HepG2 (cell line): Measurements from ENCODE around the gene HS3ST4. TPM values are rescaled to one million over a fixed set of nuclear protein-coding genes. Genes with fewer than 3 reads are reported as not detected.

Experiments
- ATAC-seq: fragments of 200-7000 bp; cut with Tn5 transposase; 3 replicates; pipeline ENCODE4 v1.9.1; 2020; ENCODE audit warnings: mild to moderate bottlenecking, moderate library complexity
- BruUV-seq: library from RNA; stranded (reverse); fragments of 400-500 nt; replicated peaks from 2 replicates; lab custom pipeline; 2021; lab: Mats Ljungman, UMichigan
- CTCF ChIA-PET: fragments of 300-600 bp; formaldehyde crosslinking; extraction: SDS; loops from one replicate; lab custom pipeline; 2021; ENCODE audit warnings: low total read pairs, inconsistent platforms, low intra/inter-chr PET ratio; lab: Yijun Ruan, JAX
- POLR2A ChIA-PET: fragments of 350-600 bp; sonication (Branson Sonifier 250); formaldehyde crosslinking; loops from one replicate; lab custom pipeline; 2020; ENCODE audit warnings: antibody characterized with exemption, inconsistent platforms; lab: Yijun Ruan, JAX
- DNase-seq: peaks from one replicate; pipeline ENCODE4 v3.0.0-alpha.2; 2015; ENCODE audit warnings: low spot score
- FAIRE-seq: peaks from 3 replicates; lab custom pipeline; 2011; peaks lifted over from hg19 to GRCh38; lab: Jason Lieb, UNC
- H2AFZ ChIP-seq: one replicate; pipeline ENCODE4 v1.6.1; 2011; ENCODE audit warnings: low read length, inconsistent platforms
- H3K27ac ChIP-seq: fragments of 300-600 bp; 3 replicates; pipeline ENCODE4 v1.8.0; 2011; ENCODE audit warnings: mixed run types, mild to moderate bottlenecking, mixed read lengths, low read length, inconsistent platforms; ENCODE audit not compliant: insufficient read depth; ENCODE audit errors: extremely low read length
- H3K27me3 ChIP-seq, 2 experiments: fragments of 200-600 bp in 1 of 2; 2 replicates in 1 of 2; 3 replicates in 1 of 2; pipeline versions ENCODE4 v1.6.0 to v1.8.0; 2011; ENCODE audit warnings: low read length in 2 of 2, mild to moderate bottlenecking in 2 of 2, moderate library complexity in 2 of 2, inconsistent platforms in 1 of 2; ENCODE audit not compliant: insufficient read depth in 2 of 2, control insufficient read depth in 1 of 2
- H3K36me3 ChIP-seq, 2 experiments: fragments of 200-600 bp in 1 of 2; replicated peaks in 1 of 2; 2 replicates in 1 of 2; 3 replicates in 1 of 2; pipeline versions ENCODE4 v1.5.1 to v1.8.0; 2011; ENCODE audit warnings: low read length in 2 of 2, inconsistent platforms in 1 of 2; ENCODE audit not compliant: insufficient read depth in 2 of 2, control insufficient read depth in 1 of 2
- H3K4me1 ChIP-seq: 2 replicates; pipeline ENCODE4 v1.5.1; 2012; ENCODE audit warnings: low read length, inconsistent platforms; ENCODE audit not compliant: insufficient read depth
- H3K4me2 ChIP-seq: 2 replicates; pipeline ENCODE4 v1.6.0; 2011; ENCODE audit warnings: low read depth, low read length, inconsistent platforms
- H3K4me3 ChIP-seq, 3 experiments: fragments of 200-600 bp in 1 of 3; sonication (generic), shearing (Covaris generic) in 1 of 3; replicated peaks in 1 of 3; 2 replicates each; pipeline ENCODE4 v1.5.1; 2011 to 2016; ENCODE audit warnings: low read length in 3 of 3, inconsistent platforms in 2 of 3, low read depth in 2 of 3, mild to moderate bottlenecking in 2 of 3, control low read depth in 1 of 3, mixed read lengths in 1 of 3; ENCODE audit not compliant: insufficient read depth in 1 of 3
- H3K79me2 ChIP-seq: one replicate; pipeline ENCODE4 v1.6.1; 2011; ENCODE audit warnings: low read length, inconsistent platforms; ENCODE audit not compliant: insufficient read depth
- H3K9ac ChIP-seq: 2 replicates; pipeline ENCODE4 v1.6.0; 2011; ENCODE audit warnings: mild to moderate bottlenecking, low read depth, low read length, inconsistent platforms; ENCODE audit not compliant: insufficient read depth
- H3K9me3 ChIP-seq: 2 replicates; pipeline ENCODE4 v1.5.1; 2012; ENCODE audit warnings: mild to moderate bottlenecking, low read length
- H4K20me1 ChIP-seq: 2 replicates; pipeline ENCODE4 v1.6.0; 2011; ENCODE audit warnings: inconsistent platforms, mild to moderate bottlenecking, low read length, moderate library complexity; ENCODE audit not compliant: insufficient read depth
- CBX5 ChIP-seq: sonication (generic); formaldehyde crosslinking; IDR thresholded peaks from 2 replicates; pipeline ENCODE4 v1.4.0; 2020; ENCODE audit warnings: missing genetic modification reagents, borderline replicate concordance
- KDM3A ChIP-seq: IDR thresholded peaks from 2 replicates; pipeline ENCODE4 v1.6.1; 2018; ENCODE audit warnings: low read depth, missing compliant biosample characterization
- MTF1 ChIP-seq: sonication (generic); formaldehyde crosslinking; IDR thresholded peaks from 2 replicates; pipeline ENCODE4 v1.5.0; 2020; ENCODE audit warnings: missing genetic modification reagents
- PLRG1 ChIP-seq: fragments of 450-650 bp; conservative IDR thresholded peaks from 2 replicates; pipeline ENCODE4 v1.6.1; 2016
- SMAD3 ChIP-seq: sonication (generic); formaldehyde crosslinking; IDR thresholded peaks from 2 replicates; pipeline ENCODE4 v1.4.0; 2020; ENCODE audit warnings: missing genetic modification reagents
- SRSF1 ChIP-seq: fragments of 200-400 bp; formaldehyde crosslinking; optimal IDR thresholded peaks from 2 replicates; pipeline ENCODE3; 2017; ENCODE audit warnings: mild to moderate bottlenecking, low read depth, low read length, moderate library complexity
- ZNF652 ChIP-seq: IDR thresholded peaks from 2 replicates; pipeline ENCODE4 v1.6.1; 2016; ENCODE audit warnings: low read depth, borderline replicate concordance
- ZNF788 ChIP-seq: sonication (generic); formaldehyde crosslinking; IDR thresholded peaks from 2 replicates; pipeline ENCODE4 v1.5.0; 2020; ENCODE audit warnings: mild to moderate bottlenecking, missing genetic modification reagents, borderline replicate concordance
- WGBS: methylation state at CpG from one replicate; pipeline ENCODE4 v1.1.6; 2017; ENCODE audit warnings: low lambda C conversion rate; 5-methylcytosine and 5-hydroxymethylcytosine counted together
- in situ Hi-C: cut with HindIII; loops from 2 replicates; pipeline ENCODE4 v1.10.0; 2017; ENCODE audit warnings: low pct_unique_long_range_greater_than_20kb; ENCODE audit not compliant: extremely low pct_ligation_motif_present
- intact Hi-C: fragments of 100-400 bp; cut with micrococcal nuclease; formaldehyde crosslinking; loops from one replicate; pipeline ENCODE4 v1.10.0; 2022; ENCODE audit not compliant: unreplicated experiment
- polyA plus RNA-seq, 8 experiments: library from polyadenylated mRNA; depleted of rRNA in 3 of 8; stranded (reverse) in 7 of 8; unstranded in 1 of 8; fragments of >200 nt; fragmentation: Illumina TruSeq in 4 of 8; extraction: Trizol in 4 of 8; gene quantifications; 2 replicates each; pipeline versions ENCODE4 v1.2.1 to v1.2.3, GENCODE V29; 2011 to 2016; ENCODE audit warnings: low read depth in 4 of 8, missing spikeins in 1 of 8, mixed read lengths in 1 of 8; ENCODE audit not compliant: insufficient read depth in 1 of 8
- total RNA-seq, 5 experiments: library from RNA; depleted of rRNA; stranded (reverse); fragments of >200 nt; fragmentation: Illumina TruSeq; extraction: Trizol; gene quantifications; 2 replicates each; pipeline ENCODE4 v1.2.3, GENCODE V29; 2016; ENCODE audit warnings: low read depth in 1 of 5
- TF ChIP-seq, protein P1 (sequence below): sonication (generic); formaldehyde crosslinking; IDR thresholded peaks from 2 replicates; pipeline ENCODE4 v1.5.1; 2020; ENCODE audit warnings: mild to moderate bottlenecking, missing genetic modification reagents
- TF ChIP-seq, protein P2 (sequence below), 2 experiments: fragments of 450-650 bp in 1 of 2; sonication (generic) in 1 of 2; formaldehyde crosslinking; IDR thresholded peaks; 2 replicates each; pipeline versions ENCODE4 v1.5.0 to v1.8.0; 2020 to 2022; ENCODE audit warnings: mild to moderate bottlenecking in 1 of 2, missing genetic modification reagents in 1 of 2
- TF ChIP-seq, protein P3 (sequence below): sonication (generic); formaldehyde crosslinking; IDR thresholded peaks from 2 replicates; pipeline ENCODE4 v1.5.1; 2020; ENCODE audit warnings: mild to moderate bottlenecking, missing genetic modification reagents, moderate library complexity
- TF ChIP-seq, protein P4 (sequence below): sonication (generic); formaldehyde crosslinking; IDR thresholded peaks from 2 replicates; pipeline ENCODE4 v1.5.1; 2020; ENCODE audit warnings: missing genetic modification reagents, mild to moderate bottlenecking, borderline replicate concordance

Gene HS3ST4
- total and polyA plus RNA-seq, 2 of the 13 experiments (the other 11 are each of a cell fraction or from before 2014, with no cell fraction given), result not detected

DNA sequence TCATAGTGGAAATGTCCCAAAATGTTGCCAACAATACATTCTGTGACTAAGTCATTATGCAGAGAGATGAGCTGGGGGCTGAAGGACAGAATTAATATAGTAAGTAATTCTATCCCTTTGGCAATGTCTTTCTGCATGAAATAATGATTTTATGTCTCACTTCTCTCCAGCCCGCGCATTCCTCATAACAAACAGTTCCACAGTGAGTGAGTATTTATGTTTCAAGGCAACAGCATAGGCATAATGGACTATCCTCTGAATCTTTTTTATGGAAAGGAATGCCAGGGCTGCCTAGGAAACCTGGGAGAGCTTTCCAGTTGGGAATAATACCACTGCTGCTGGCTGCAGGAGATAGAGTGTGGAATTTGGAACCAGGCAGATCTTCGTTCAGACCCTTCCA lies 477.7 kb downstream of the HS3ST4 start:
- ATAC-seq (no peak), DNase-seq (no peak), FAIRE-seq (no peak)
- intact Hi-C loops (no loop called here), in situ Hi-C loops (no loop called here)
- WGBS, result 77% methylated on average over 3 of the region's 3 CpGs
- H3K4me3 ChIP-seq, result no peak overlapping the region
- BruUV-seq, result no TSS peak
- no peaks in the 10 kb centered on the region for H3K36me3 ChIP-seq
- no peak overlapping the region for H3K27ac ChIP-seq
- TF ChIP-seq, protein P1, sequence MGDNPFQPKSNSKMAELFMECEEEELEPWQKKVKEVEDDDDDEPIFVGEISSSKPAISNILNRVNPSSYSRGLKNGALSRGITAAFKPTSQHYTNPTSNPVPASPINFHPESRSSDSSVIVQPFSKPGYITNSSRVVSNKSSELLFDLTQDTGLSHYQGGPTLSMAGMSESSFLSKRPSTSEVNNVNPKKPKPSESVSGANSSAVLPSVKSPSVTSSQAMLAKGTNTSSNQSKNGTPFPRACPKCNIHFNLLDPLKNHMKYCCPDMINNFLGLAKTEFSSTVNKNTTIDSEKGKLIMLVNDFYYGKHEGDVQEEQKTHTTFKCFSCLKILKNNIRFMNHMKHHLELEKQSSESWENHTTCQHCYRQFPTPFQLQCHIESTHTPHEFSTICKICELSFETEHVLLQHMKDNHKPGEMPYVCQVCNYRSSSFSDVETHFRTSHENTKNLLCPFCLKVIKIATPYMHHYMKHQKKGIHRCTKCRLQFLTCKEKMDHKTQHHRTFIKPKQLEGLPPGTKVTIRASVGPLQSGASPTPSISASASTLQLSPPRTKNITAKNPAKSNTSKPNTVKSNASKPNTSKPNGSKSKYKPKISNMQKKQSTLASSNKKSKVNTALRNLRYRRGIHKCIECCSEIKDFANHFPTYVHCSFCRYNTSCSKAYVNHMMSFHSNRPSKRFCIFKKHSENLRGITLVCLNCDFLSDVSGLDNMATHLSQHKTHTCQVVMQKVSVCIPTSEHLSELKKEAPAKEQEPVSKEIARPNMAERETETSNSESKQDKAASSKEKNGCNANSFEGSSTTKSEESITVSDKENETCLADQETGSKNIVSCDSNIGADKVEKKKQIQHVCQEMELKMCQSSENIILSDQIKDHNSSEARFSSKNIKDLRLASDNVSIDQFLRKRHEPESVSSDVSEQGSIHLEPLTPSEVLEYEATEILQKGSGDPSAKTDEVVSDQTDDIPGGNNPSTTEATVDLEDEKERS (CRISPR knock-in tag), result no peak
- peaks cover 43% of the 10 kb centered on the region for H3K9me3 ChIP-seq
- ChIA-PET CTCF (no interaction called here), POLR2A (no interaction called here)
- H3K9ac ChIP-seq, result no peak overlapping the region
- no peaks in the 10 kb centered on the region for H3K79me2 ChIP-seq
- H3K4me2 ChIP-seq, result no peak overlapping the region
- no peaks in the 10 kb centered on the region for H3K27me3 ChIP-seq
- H3K4me1 ChIP-seq, result no peaks in the 10 kb centered on the region
- no peak overlapping the region for H2AFZ ChIP-seq
- H4K20me1 ChIP-seq, result no peaks in the 10 kb centered on the region

DNA sequence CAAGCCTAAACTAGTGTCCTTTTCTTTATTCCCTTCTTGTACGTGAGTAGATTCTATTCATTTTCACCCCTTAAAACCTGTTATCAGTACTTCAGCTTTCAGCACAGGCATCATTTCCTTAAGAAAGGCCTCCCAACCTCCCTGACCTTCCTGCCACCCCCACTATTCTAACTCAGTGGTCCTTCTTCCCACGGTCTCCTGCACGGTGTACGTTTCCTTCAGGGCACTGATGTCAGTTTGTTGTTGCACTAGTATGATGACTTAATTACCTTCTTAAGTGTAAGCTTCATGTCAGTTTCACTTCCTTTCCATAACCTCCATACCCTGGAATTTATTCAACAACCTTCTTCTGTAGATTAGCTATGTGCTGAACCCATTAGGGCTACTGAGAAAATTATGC lies 484.2 kb downstream of the HS3ST4 start:
- no TSS peak for BruUV-seq
- H4K20me1 ChIP-seq, result no peaks in the 10 kb centered on the region
- CTCF ChIA-PET, result no interaction called here
- no peak overlapping the region for H2AFZ ChIP-seq
- peaks cover 56% of the 10 kb centered on the region for H3K9me3 ChIP-seq
- H3K27me3 ChIP-seq, result no peaks in the 10 kb centered on the region
- WGBS, result 22% methylated on average over 4 of the region's 4 CpGs
- DNase-seq (no peak), FAIRE-seq (no peak), ATAC-seq (no peak)
- no peak overlapping the region for H3K9ac ChIP-seq
- no peak overlapping the region for H3K4me2 ChIP-seq
- intact Hi-C loops, result no loop called here
- H3K79me2 ChIP-seq, result no peaks in the 10 kb centered on the region
- TF ChIP-seq, protein P2, sequence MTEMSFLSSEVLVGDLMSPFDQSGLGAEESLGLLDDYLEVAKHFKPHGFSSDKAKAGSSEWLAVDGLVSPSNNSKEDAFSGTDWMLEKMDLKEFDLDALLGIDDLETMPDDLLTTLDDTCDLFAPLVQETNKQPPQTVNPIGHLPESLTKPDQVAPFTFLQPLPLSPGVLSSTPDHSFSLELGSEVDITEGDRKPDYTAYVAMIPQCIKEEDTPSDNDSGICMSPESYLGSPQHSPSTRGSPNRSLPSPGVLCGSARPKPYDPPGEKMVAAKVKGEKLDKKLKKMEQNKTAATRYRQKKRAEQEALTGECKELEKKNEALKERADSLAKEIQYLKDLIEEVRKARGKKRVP (CRISPR knock-in tag; IDR thresholded peaks at IDR 0.05), result no peak
- TF ChIP-seq SMAD3 (CRISPR knock-in tag), result no peak
- TF ChIP-seq, protein P3, sequence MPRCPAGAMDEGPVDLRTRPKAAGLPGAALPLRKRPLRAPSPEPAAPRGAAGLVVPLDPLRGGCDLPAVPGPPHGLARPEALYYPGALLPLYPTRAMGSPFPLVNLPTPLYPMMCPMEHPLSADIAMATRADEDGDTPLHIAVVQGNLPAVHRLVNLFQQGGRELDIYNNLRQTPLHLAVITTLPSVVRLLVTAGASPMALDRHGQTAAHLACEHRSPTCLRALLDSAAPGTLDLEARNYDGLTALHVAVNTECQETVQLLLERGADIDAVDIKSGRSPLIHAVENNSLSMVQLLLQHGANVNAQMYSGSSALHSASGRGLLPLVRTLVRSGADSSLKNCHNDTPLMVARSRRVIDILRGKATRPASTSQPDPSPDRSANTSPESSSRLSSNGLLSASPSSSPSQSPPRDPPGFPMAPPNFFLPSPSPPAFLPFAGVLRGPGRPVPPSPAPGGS (CRISPR knock-in tag), result no peak
- no peak for TF ChIP-seq CBX5 (CRISPR knock-in tag)
- TF ChIP-seq SRSF1, result no peak
- TF ChIP-seq ZNF788 (CRISPR knock-in tag), result no peak
- no peak for TF ChIP-seq KDM3A
- no peak for TF ChIP-seq MTF1 (CRISPR knock-in tag)
- TF ChIP-seq, protein P4, sequence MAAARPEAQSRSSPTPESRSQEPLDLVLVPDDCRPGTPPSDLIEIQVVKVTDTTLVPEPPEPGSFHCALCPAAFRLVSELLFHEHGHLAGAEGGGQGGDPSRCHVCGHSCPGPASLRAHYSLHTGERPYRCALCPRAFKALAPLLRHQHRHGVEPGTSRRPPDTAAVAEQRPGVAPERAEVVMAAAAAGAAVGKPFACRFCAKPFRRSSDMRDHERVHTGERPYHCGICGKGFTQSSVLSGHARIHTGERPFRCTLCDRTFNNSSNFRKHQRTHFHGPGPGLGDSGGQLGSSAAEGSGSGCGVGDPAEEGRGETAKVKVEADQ (CRISPR knock-in tag), result no peak
- no peak for TF ChIP-seq PLRG1
- no peak for TF ChIP-seq ZNF652 (CRISPR knock-in tag)
- no peaks in the 10 kb centered on the region for H3K36me3 ChIP-seq
- POLR2A ChIA-PET, result no interaction called here
- H3K4me1 ChIP-seq, result no peaks in the 10 kb centered on the region
- in situ Hi-C loops, result no loop called here
- H3K27ac ChIP-seq, result no peak overlapping the region
- H3K4me3 ChIP-seq, result no peak overlapping the region
